Karpas-422 (cell line): ENCODE data around the gene GABRB3. TPM values are rescaled to one million over a fixed set of nuclear protein-coding genes. Genes with fewer than 3 reads are reported as not detected.

ENCODE experiments used
- DNase-seq: peaks from one replicate; pipeline ENCODE4 v3.0.0-alpha.2; 2015
- H2AFZ ChIP-seq: fragments of 200-600 bp; sonication (generic); 2 replicates; pipeline ENCODE4 v1.6.1; 2014; ENCODE audit warnings: antibody characterized with exemption, low read length, mixed read lengths
- H3K27ac ChIP-seq: fragments of 200-600 bp; sonication (generic); 2 replicates; pipeline ENCODE4 v1.5.1; 2014; ENCODE audit warnings: mild to moderate bottlenecking, low read length, moderate library complexity
- H3K27me3 ChIP-seq: fragments of 200-600 bp; sonication (generic); 2 replicates; pipeline ENCODE4 v1.6.1; 2014; ENCODE audit warnings: low read length, mixed read lengths
- H3K36me3 ChIP-seq: fragments of 200-600 bp; sonication (generic); 2 replicates; pipeline ENCODE4 v1.6.1; 2014; ENCODE audit warnings: low read length, mixed read lengths; ENCODE audit not compliant: insufficient read depth
- H3K4me1 ChIP-seq: fragments of 200-600 bp; sonication (generic); 2 replicates; pipeline ENCODE4 v1.6.1; 2014; ENCODE audit warnings: mild to moderate bottlenecking, low read length, mixed read lengths
- H3K4me2 ChIP-seq: fragments of 200-600 bp; sonication (generic); 2 replicates; pipeline ENCODE4 v1.6.1; 2014; ENCODE audit warnings: low read length, low read depth, mild to moderate bottlenecking; ENCODE audit not compliant: poor library complexity, severe bottlenecking
- H3K4me3 ChIP-seq: fragments of 200-600 bp; sonication (generic); 2 replicates; pipeline ENCODE4 v1.5.1; 2014; ENCODE audit warnings: mild to moderate bottlenecking, antibody characterized with exemption, low read length, mixed read lengths
- H3K79me2 ChIP-seq: fragments of 200-600 bp; sonication (generic); 2 replicates; pipeline ENCODE4 v1.6.1; 2014; ENCODE audit warnings: mild to moderate bottlenecking, low read length, mixed read lengths
- H3K9ac ChIP-seq: fragments of 200-600 bp; sonication (generic); 2 replicates; pipeline ENCODE4 v1.6.0; 2014; ENCODE audit warnings: low read length
- H3K9me2 ChIP-seq: fragments of 200-600 bp; sonication (generic), shearing (Covaris generic); replicated peaks from 2 replicates; pipeline ENCODE4 v1.6.0; 2014; ENCODE audit warnings: mild to moderate bottlenecking, low read length, moderate library complexity; ENCODE audit not compliant: insufficient read depth
- H3K9me3 ChIP-seq: fragments of 300-700, 200-600 bp; sonication (generic); 2 replicates; pipeline ENCODE4 v1.6.1; 2014; ENCODE audit warnings: low read length, mixed read lengths
- H4K20me1 ChIP-seq: fragments of 200-600 bp; sonication (generic); 2 replicates; pipeline ENCODE4 v1.6.1; 2014; ENCODE audit warnings: mild to moderate bottlenecking, antibody characterized with exemption, low read length, low read depth; ENCODE audit not compliant: insufficient read depth
- total RNA-seq: library from RNA; depleted of rRNA; stranded (reverse); fragments of >200 nt; shearing (Covaris generic); gene quantifications from 2 replicates; pipeline ENCODE4 v1.2.3, GENCODE V29; 2014; ENCODE audit warnings: low replicate concordance

The GABRB3 gene
- total RNA-seq, 1 experiment from 2014 or later, result not detected

- no peaks in the 10 kb centered on the region for H3K79me2 ChIP-seq
- H3K27me3 ChIP-seq, result no peaks in the 10 kb centered on the region
- H3K27ac ChIP-seq, result no peak overlapping the region
- H3K4me1 ChIP-seq, result no peaks in the 10 kb centered on the region
- no peak overlapping the region for H3K4me2 ChIP-seq
- H2AFZ ChIP-seq, result no peak overlapping the region
- no peak overlapping the region for H3K4me3 ChIP-seq
- no peaks in the 10 kb centered on the region for H4K20me1 ChIP-seq
- no peaks in the 10 kb centered on the region; the same call in 1 of the 2 replicates for H3K36me3 ChIP-seq
- H3K9me2 ChIP-seq, result no peaks in the 10 kb centered on the region
- peaks cover 54% of the 10 kb centered on the region for H3K9me3 ChIP-seq
- no peak overlapping the region for H3K9ac ChIP-seq
- DNase-seq, result no peak
Measured at GRCh38 chr15:26648676-26649075, 124.2 kb downstream of the GABRB3 start.

- H3K4me1 ChIP-seq, result no peaks in the 10 kb centered on the region
- H3K36me3 ChIP-seq, result no peaks in the 10 kb centered on the region; the same call in 1 of the 2 replicates
- H3K4me3 ChIP-seq, result no peak overlapping the region
- H3K27ac ChIP-seq, result no peak overlapping the region
- H3K9me3 ChIP-seq, result peaks cover 41% of the 10 kb centered on the region
- no peaks in the 10 kb centered on the region for H3K9me2 ChIP-seq
- H3K9ac ChIP-seq, result no peak overlapping the region
- H3K79me2 ChIP-seq, result no peaks in the 10 kb centered on the region
- H3K27me3 ChIP-seq, result no peaks in the 10 kb centered on the region
- H4K20me1 ChIP-seq, result no peaks in the 10 kb centered on the region
- DNase-seq, result no peak
- H3K4me2 ChIP-seq, result no peak overlapping the region
- no peak overlapping the region for H2AFZ ChIP-seq
Measured at GRCh38 chr15:26644948-26645347, 127.9 kb downstream of the GABRB3 start.

GRCh38 chr15:26641144-26641543 lies 131.7 kb downstream of the GABRB3 start:
- Histone ChIP-seq H3K36me3 (no peaks in the 10 kb centered on the region), H3K27me3 (no peaks in the 10 kb centered on the region), H3K27ac (no peak overlapping the region), H3K9ac (no peak overlapping the region), H3K79me2 (no peaks in the 10 kb centered on the region), H3K9me2 (no peaks in the 10 kb centered on the region), H4K20me1 (no peaks in the 10 kb centered on the region), H3K4me3 (no peak overlapping the region), H2AFZ (no peak overlapping the region), H3K9me3 (peaks cover 32% of the 10 kb centered on the region), H3K4me1 (no peaks in the 10 kb centered on the region), H3K4me2 (no peak overlapping the region)
- no peak for DNase-seq

- Histone ChIP-seq H3K36me3 (no peaks in the 10 kb centered on the region), H2AFZ (no peak overlapping the region), H3K4me1 (no peaks in the 10 kb centered on the region), H3K79me2 (no peaks in the 10 kb centered on the region), H3K27me3 (no peaks in the 10 kb centered on the region), H3K9me3 (peaks cover 29% of the 10 kb centered on the region), H3K27ac (no peak overlapping the region), H4K20me1 (no peaks in the 10 kb centered on the region), H3K9me2 (no peaks in the 10 kb centered on the region), H3K9ac (no peak overlapping the region), H3K4me3 (no peak overlapping the region), H3K4me2 (no peak overlapping the region)
- DNase-seq, result no peak
Measured at GRCh38 chr15:26640601-26641000, 132.3 kb downstream of the GABRB3 start.

GRCh38 chr15:26639966-26640365 lies 132.9 kb downstream of the GABRB3 start:
- no peaks in the 10 kb centered on the region for H3K4me1 ChIP-seq
- H3K79me2 ChIP-seq, result no peaks in the 10 kb centered on the region
- H2AFZ ChIP-seq, result no peak overlapping the region
- no peak for DNase-seq
- H3K4me3 ChIP-seq, result no peak overlapping the region
- H3K9me2 ChIP-seq, result no peaks in the 10 kb centered on the region
- H3K36me3 ChIP-seq, result no peaks in the 10 kb centered on the region
- H4K20me1 ChIP-seq, result no peaks in the 10 kb centered on the region
- no peak overlapping the region for H3K9ac ChIP-seq
- peaks cover 26% of the 10 kb centered on the region for H3K9me3 ChIP-seq
- no peaks in the 10 kb centered on the region for H3K27me3 ChIP-seq
- no peak overlapping the region for H3K27ac ChIP-seq
- no peak overlapping the region for H3K4me2 ChIP-seq

- no peaks in the 10 kb centered on the region for H3K9me2 ChIP-seq
- H4K20me1 ChIP-seq, result no peaks in the 10 kb centered on the region
- H3K9me3 ChIP-seq, result peaks cover 31% of the 10 kb centered on the region
- no peak overlapping the region for H3K4me3 ChIP-seq
- H3K27me3 ChIP-seq, result no peaks in the 10 kb centered on the region
- no peaks in the 10 kb centered on the region for H3K4me1 ChIP-seq
- no peak overlapping the region for H3K9ac ChIP-seq
- no peaks in the 10 kb centered on the region for H3K79me2 ChIP-seq
- H2AFZ ChIP-seq, result no peak overlapping the region
- no peak for DNase-seq
- no peak overlapping the region for H3K4me2 ChIP-seq
- no peak overlapping the region for H3K27ac ChIP-seq
- no peaks in the 10 kb centered on the region for H3K36me3 ChIP-seq
Measured at GRCh38 chr15:26635614-26636013, 137.3 kb downstream of the GABRB3 start.

GRCh38 chr15:26635105-26635504 lies 137.8 kb downstream of the GABRB3 start:
- H4K20me1 ChIP-seq, result no peaks in the 10 kb centered on the region
- no peak for DNase-seq

GRCh38 chr15:26634319-26634718 lies 138.5 kb downstream of the GABRB3 start:
- H3K4me2 ChIP-seq, result no peak overlapping the region
- no peaks in the 10 kb centered on the region for H3K9me2 ChIP-seq
- H3K36me3 ChIP-seq, result no peaks in the 10 kb centered on the region
- no peak overlapping the region for H3K27ac ChIP-seq
- no peaks in the 10 kb centered on the region for H4K20me1 ChIP-seq
- H3K9me3 ChIP-seq, result peaks cover 26% of the 10 kb centered on the region
- no peak overlapping the region for H3K9ac ChIP-seq
- no peaks in the 10 kb centered on the region for H3K27me3 ChIP-seq
- no peak overlapping the region for H2AFZ ChIP-seq
- no peaks in the 10 kb centered on the region for H3K4me1 ChIP-seq
- no peaks in the 10 kb centered on the region for H3K79me2 ChIP-seq
- DNase-seq, result no peak
- H3K4me3 ChIP-seq, result no peak overlapping the region

More at GRCh38 chr15:26635105-26635504, 137.8 kb downstream of the GABRB3 start:
- no peaks in the 10 kb centered on the region for H3K79me2 ChIP-seq
- H3K36me3 ChIP-seq, result no peaks in the 10 kb centered on the region
- no peaks in the 10 kb centered on the region for H3K27me3 ChIP-seq
- H3K4me1 ChIP-seq, result no peaks in the 10 kb centered on the region
- no peaks in the 10 kb centered on the region for H3K9me2 ChIP-seq
- no peak overlapping the region for H2AFZ ChIP-seq
- H3K4me2 ChIP-seq, result no peak overlapping the region
- no peak overlapping the region for H3K4me3 ChIP-seq
- peaks cover 28% of the 10 kb centered on the region for H3K9me3 ChIP-seq
- no peak overlapping the region for H3K27ac ChIP-seq
- H3K9ac ChIP-seq, result no peak overlapping the region

GRCh38 chr15:26632500-26632899 lies 140.4 kb downstream of the GABRB3 start:
- H3K36me3 ChIP-seq, result no peaks in the 10 kb centered on the region
- H4K20me1 ChIP-seq, result no peaks in the 10 kb centered on the region
- H3K27ac ChIP-seq, result no peak overlapping the region
- DNase-seq, result no peak
- H3K27me3 ChIP-seq, result no peaks in the 10 kb centered on the region
- H3K4me2 ChIP-seq, result no peak overlapping the region
- peaks cover 24% of the 10 kb centered on the region for H3K9me3 ChIP-seq
- no peak overlapping the region for H3K4me3 ChIP-seq
- no peak overlapping the region for H3K9ac ChIP-seq
- H3K79me2 ChIP-seq, result no peaks in the 10 kb centered on the region
- no peak overlapping the region for H2AFZ ChIP-seq
- H3K4me1 ChIP-seq, result no peaks in the 10 kb centered on the region
- H3K9me2 ChIP-seq, result no peaks in the 10 kb centered on the region
